GM23338 (cell line): ENCODE data around the gene PSPH. TPM values are rescaled to one million over a fixed set of nuclear protein-coding genes. Genes with fewer than 3 reads are reported as not detected.

Experiments
- ATAC-seq: fragments of 200-7000 bp; cut with Tn5 transposase; 3 replicates; pipeline ENCODE4 v1.9.1; 2020
- DNase-seq: peaks from one replicate; pipeline ENCODE4 v3.0.0-alpha.2; 2015; ENCODE audit warnings: low spot score
- H2AFZ ChIP-seq: fragments of 200-600 bp; sonication (generic); 2 replicates; pipeline ENCODE4 v1.8.0; 2016; ENCODE audit warnings: antibody characterized with exemption, mild to moderate bottlenecking, moderate library complexity
- H3F3A ChIP-seq: fragments of 200-600 bp; sonication (generic); replicated peaks from 2 replicates; pipeline ENCODE4 v1.8.0; 2017; ENCODE audit warnings: antibody characterized with exemption, mixed run types, low read depth
- H3K27ac ChIP-seq: fragments of 200-600 bp; sonication (generic); 2 replicates; pipeline ENCODE4 v1.6.1; 2016; ENCODE audit warnings: low read depth
- H3K27me3 ChIP-seq: fragments of 200-600 bp; sonication (generic); 2 replicates; pipeline ENCODE4 v1.8.0; 2016; ENCODE audit warnings: mild to moderate bottlenecking, mixed run types, moderate library complexity; ENCODE audit not compliant: insufficient read depth
- H3K36me3 ChIP-seq: fragments of 200-600 bp; sonication (generic); 2 replicates; pipeline ENCODE4 v1.8.0; 2016; ENCODE audit warnings: mild to moderate bottlenecking; ENCODE audit not compliant: insufficient read depth
- H3K4me1 ChIP-seq: fragments of 200-600 bp; sonication (generic); 2 replicates; pipeline ENCODE4 v1.8.0; 2016; ENCODE audit warnings: mild to moderate bottlenecking, moderate library complexity; ENCODE audit not compliant: insufficient read depth
- H3K4me2 ChIP-seq: fragments of 200-600 bp; sonication (generic); 2 replicates; pipeline ENCODE4 v1.7.1; 2017; ENCODE audit warnings: mixed run types
- H3K4me3 ChIP-seq: fragments of 200-600 bp; sonication (generic); 2 replicates; pipeline ENCODE4 v1.6.1; 2016; ENCODE audit warnings: mixed run types
- H3K79me2 ChIP-seq: fragments of 200-600 bp; sonication (generic); replicated peaks from 2 replicates; pipeline ENCODE4 v1.8.0; 2017; ENCODE audit warnings: mild to moderate bottlenecking; ENCODE audit not compliant: insufficient read depth
- H3K9me2 ChIP-seq: fragments of 200-600 bp; sonication (generic); 2 replicates; pipeline ENCODE4 v1.8.0; 2017; ENCODE audit not compliant: insufficient read depth
- H4K20me1 ChIP-seq: fragments of 200-600 bp; sonication (generic); replicated peaks from 2 replicates; pipeline ENCODE4 v1.8.0; 2017; ENCODE audit warnings: mild to moderate bottlenecking; ENCODE audit not compliant: insufficient read depth
- H3K27ac Mint-ChIP-seq: 2 replicates; pipeline ENCODE4 v1.8.0; 2020; ENCODE audit warnings: inconsistent platforms, mild to moderate bottlenecking, moderate library complexity, mixed read lengths
- H3K27me3 Mint-ChIP-seq: 3 replicates; pipeline ENCODE4 v1.8.0; 2022; ENCODE audit warnings: low read depth, mild to moderate bottlenecking, moderate library complexity, mixed read lengths, inconsistent platforms; ENCODE audit not compliant: insufficient read depth, poor library complexity
- H3K36me3 Mint-ChIP-seq: 3 replicates; pipeline ENCODE4 v1.8.0; 2021; ENCODE audit warnings: low read depth, mild to moderate bottlenecking, inconsistent platforms, moderate library complexity, mixed read lengths
- H3K4me1 Mint-ChIP-seq: 3 replicates; pipeline ENCODE4 v1.8.0; 2020; ENCODE audit warnings: mild to moderate bottlenecking, inconsistent platforms, mixed read lengths
- H3K4me3 Mint-ChIP-seq: 3 replicates; pipeline ENCODE4 v1.8.0; 2021; ENCODE audit warnings: moderate library complexity, mild to moderate bottlenecking, inconsistent platforms, mixed read lengths
- H3K9me3 Mint-ChIP-seq: 3 replicates; pipeline ENCODE4 v1.8.0; 2020; ENCODE audit warnings: moderate library complexity, mild to moderate bottlenecking, inconsistent platforms, mixed read lengths
- CREB1 ChIP-seq: fragments of 250-450 bp; sonication (Bioruptor Pico); IDR thresholded peaks from 2 replicates; pipeline ENCODE4 v1.5.0; 2020; ENCODE audit warnings: low read depth, mild to moderate bottlenecking, moderate library complexity
- CTCF ChIP-seq, 2 experiments: fragments of 200-600 bp in 1 of 2; sonication (generic) in 1 of 2; conservative IDR thresholded peaks; 2 replicates each; pipeline versions ENCODE4 v1.5.1 to v1.6.1; 2016 to 2017; ENCODE audit warnings: antibody characterized with exemption in 2 of 2, low read depth in 2 of 2, mild to moderate bottlenecking in 2 of 2, moderate library complexity in 1 of 2
- ETS1 ChIP-seq: IDR thresholded peaks from 2 replicates; pipeline ENCODE4 v1.6.1; 2016; ENCODE audit warnings: antibody characterized with exemption
- EZH2 ChIP-seq: fragments of 200-600 bp; sonication (generic); IDR thresholded peaks from one replicate; pipeline ENCODE4 v1.8.0; 2017; ENCODE audit warnings: antibody characterized with exemption, mild to moderate bottlenecking, low read depth; ENCODE audit not compliant: unreplicated experiment
- EZH2phosphoT487 ChIP-seq: fragments of 200-600 bp; sonication (generic); IDR thresholded peaks from one replicate; pipeline ENCODE4 v1.8.1; 2018; ENCODE audit warnings: antibody characterized with exemption; ENCODE audit not compliant: unreplicated experiment
- JUNB ChIP-seq: IDR thresholded peaks from one replicate; pipeline ENCODE4 v1.6.1; 2016; ENCODE audit warnings: antibody characterized with exemption; ENCODE audit not compliant: unreplicated experiment
- NANOG ChIP-seq: IDR thresholded peaks from 2 replicates; pipeline ENCODE4 v1.6.1; 2016; ENCODE audit warnings: antibody characterized with exemption, borderline replicate concordance
- POLR2AphosphoS5 ChIP-seq: IDR thresholded peaks from 2 replicates; pipeline ENCODE4 v1.6.1; 2016; ENCODE audit warnings: antibody characterized with exemption, low read depth
- REST ChIP-seq: IDR thresholded peaks from one replicate; pipeline ENCODE4 v1.6.1; 2018; ENCODE audit warnings: antibody characterized with exemption; ENCODE audit not compliant: unreplicated experiment
- STAT1 ChIP-seq: IDR thresholded peaks from one replicate; pipeline ENCODE4 v1.6.1; 2016; ENCODE audit warnings: antibody characterized with exemption; ENCODE audit not compliant: unreplicated experiment
- ZNF114 ChIP-seq: fragments of 250-450 bp; sonication (Bioruptor Pico); IDR thresholded peaks from 2 replicates; pipeline ENCODE4 v1.5.0; 2020; ENCODE audit warnings: mild to moderate bottlenecking, moderate library complexity
- ZNF331 ChIP-seq: fragments of 250-450 bp; sonication (Bioruptor Pico); IDR thresholded peaks from 2 replicates; pipeline ENCODE4 v1.5.0; 2020; ENCODE audit warnings: low read depth, mild to moderate bottlenecking, moderate library complexity
- ZNF462 ChIP-seq: fragments of 250-450 bp; sonication (Bioruptor Pico); IDR thresholded peaks from 2 replicates; pipeline ENCODE4 v1.5.0; 2020; ENCODE audit warnings: mild to moderate bottlenecking, moderate library complexity
- polyA plus RNA-seq: library from polyadenylated mRNA; unstranded; fragments of >200 nt; fragmentation: Nextera tagmentation; extraction: Ambion mirVana; gene quantifications from 2 replicates; pipeline ENCODE4 v1.2.1, GENCODE V29; 2016
- total RNA-seq: library from RNA; depleted of rRNA; stranded (reverse); fragments of >200 nt; shearing (Covaris generic); gene quantifications from 2 replicates; pipeline ENCODE4 v1.2.3, GENCODE V29; 2014

Gene PSPH
- total and polyA plus RNA-seq, 2 experiments from 2014 or later: 38.3 to 149 TPM

- Histone ChIP-seq H3K4me2 (no peak overlapping the region), H3K27me3 (no peaks in the 10 kb centered on the region), H3K4me1 (no peaks in the 10 kb centered on the region), H3F3A (no peaks in the 10 kb centered on the region), H3K36me3 (no peaks in the 10 kb centered on the region), H2AFZ (no peak overlapping the region), H3K27ac (no peak overlapping the region), H3K4me3 (no peak overlapping the region), H4K20me1 (no peaks in the 10 kb centered on the region), H3K9me2 (no peaks in the 10 kb centered on the region), H3K79me2 (no peaks in the 10 kb centered on the region)
- TF ChIP-seq NANOG: no peak
- TF ChIP-seq REST: no peak
- TF ChIP-seq ZNF462 (CRISPR knock-in tag): no peak
- no peak for TF ChIP-seq EZH2phosphoT487
- no peak for TF ChIP-seq ZNF331 (CRISPR knock-in tag)
- TF ChIP-seq ZNF114 (CRISPR knock-in tag): no peak
- no peak for TF ChIP-seq EZH2
- no peak for TF ChIP-seq STAT1
- TF ChIP-seq ETS1: no peak
- TF ChIP-seq POLR2AphosphoS5: no peak
- TF ChIP-seq CREB1 (CRISPR knock-in tag): no peak
- no peak for TF ChIP-seq JUNB
- TF ChIP-seq CTCF (conservative IDR thresholded peaks at IDR 0.05; ENCODE audit: low read depth in 2 of 2): no peak
- Mint-ChIP-seq H3K4me3 (no peak overlapping the region), H3K4me1 (no peaks in the 10 kb centered on the region), H3K36me3 (peaks cover 10% of the 10 kb centered on the region), H3K27ac (no peak overlapping the region), H3K9me3 (no peaks in the 10 kb centered on the region; the same call in 2 of the 3 replicates), H3K27me3 (peaks cover 5% of the 10 kb centered on the region)
- no peak for DNase-seq
- ATAC-seq: no peak
Measured at GRCh38 chr7:55992346-55992745, 58.9 kb downstream of the PSPH start.
